Neuronal stem cell (in vitro differentiated cells): Measurements from ENCODE around the gene RIPOR2.

Experiments used
- DNase-seq: peaks from one replicate; pipeline ENCODE4 v3.0.0-alpha.2; 2013; ENCODE audit warnings: low spot score
- H2AFZ ChIP-seq: one replicate; pipeline ENCODE4 v1.6.1; 2013; ENCODE audit warnings: mild to moderate bottlenecking, low read length, inconsistent platforms
- H2AK5ac ChIP-seq: 2 replicates; pipeline ENCODE4 v1.6.1; 2013; ENCODE audit warnings: low read depth, mild to moderate bottlenecking, inconsistent platforms, low read length, moderate library complexity, mixed read lengths
- H2BK120ac ChIP-seq: 2 replicates; pipeline ENCODE4 v1.6.1; 2013; ENCODE audit warnings: low read depth, mild to moderate bottlenecking, inconsistent platforms, low read length, moderate library complexity, mixed read lengths
- H2BK12ac ChIP-seq: one replicate; pipeline ENCODE4 v1.6.1; 2013; ENCODE audit warnings: low read length, inconsistent platforms
- H2BK15ac ChIP-seq: 2 replicates; pipeline ENCODE4 v1.6.1; 2013; ENCODE audit warnings: mild to moderate bottlenecking, low read length, inconsistent platforms, mixed read lengths
- H2BK5ac ChIP-seq: one replicate; pipeline ENCODE4 v1.6.1; 2013; ENCODE audit warnings: inconsistent platforms, mild to moderate bottlenecking, low read length, moderate library complexity
- H3K14ac ChIP-seq: one replicate; pipeline ENCODE4 v1.6.1; 2013; ENCODE audit warnings: low read length, inconsistent platforms
- H3K18ac ChIP-seq: 2 replicates; pipeline ENCODE4 v1.6.1; 2013; ENCODE audit warnings: low read length, inconsistent platforms
- H3K23ac ChIP-seq: 2 replicates; pipeline ENCODE4 v1.6.1; 2013; ENCODE audit warnings: low read depth, mild to moderate bottlenecking, mixed read lengths, low read length, inconsistent platforms; ENCODE audit not compliant: poor library complexity
- H3K27ac ChIP-seq: replicated peaks from 3 replicates; pipeline ENCODE4 v1.5.1; 2013; ENCODE audit warnings: low read length, inconsistent platforms
- H3K27me3 ChIP-seq, 3 experiments: 2 replicates each; pipeline ENCODE4 v1.6.1; 2013; ENCODE audit warnings: low read length in 3 of 3, mild to moderate bottlenecking in 2 of 3, inconsistent platforms in 1 of 3, low read depth in 1 of 3, mixed read lengths in 1 of 3, moderate library complexity in 1 of 3; ENCODE audit not compliant: control insufficient read depth in 3 of 3, insufficient read depth in 3 of 3
- H3K36me3 ChIP-seq, 2 donors: replicated peaks in 1 of 2; 2 replicates each; pipeline ENCODE4 v1.6.1; 2013; ENCODE audit warnings: low read length in 2 of 2; ENCODE audit not compliant: control insufficient read depth in 2 of 2, insufficient read depth in 2 of 2
- H3K4ac ChIP-seq: 2 replicates; pipeline ENCODE4 v1.6.1; 2013; ENCODE audit warnings: inconsistent platforms, mild to moderate bottlenecking, low read length, moderate library complexity
- H3K4me1 ChIP-seq, 2 donors: 1 replicate in 1 of 2; 2 replicates in 1 of 2; pipeline ENCODE4 v1.6.1; 2013; ENCODE audit warnings: low read length in 2 of 2, low read depth in 1 of 2; ENCODE audit not compliant: control insufficient read depth in 2 of 2, insufficient read depth in 1 of 2
- H3K4me2 ChIP-seq: one replicate; pipeline ENCODE4 v1.6.1; 2013; ENCODE audit warnings: mild to moderate bottlenecking, low read length, inconsistent platforms; ENCODE audit not compliant: insufficient read depth, poor library complexity, severe bottlenecking
- H3K4me3 ChIP-seq, 2 donors: 2 replicates each; pipeline ENCODE4 v1.5.1; 2013; ENCODE audit warnings: low read length in 2 of 2, mild to moderate bottlenecking in 2 of 2, inconsistent platforms in 1 of 2, moderate library complexity in 1 of 2
- H3K79me1 ChIP-seq: one replicate; pipeline ENCODE4 v1.6.1; 2013; ENCODE audit warnings: low read depth, mild to moderate bottlenecking, inconsistent platforms, low read length, moderate library complexity
- H3K9ac ChIP-seq: one replicate; pipeline ENCODE4 v1.6.1; 2013; ENCODE audit warnings: mild to moderate bottlenecking, low read depth, low read length, inconsistent platforms; ENCODE audit not compliant: poor library complexity
- H3K9me3 ChIP-seq, 2 donors: replicated peaks in 1 of 2; 2 replicates each; pipeline versions ENCODE3 to v1.6.1; 2013; ENCODE audit warnings: low read length in 2 of 2, mild to moderate bottlenecking in 2 of 2, inconsistent platforms in 1 of 2, low read depth in 1 of 2, mixed read lengths in 1 of 2, moderate library complexity in 1 of 2; ENCODE audit not compliant: control insufficient read depth in 2 of 2, insufficient read depth in 1 of 2
- H4K8ac ChIP-seq: one replicate; pipeline ENCODE4 v1.6.1; 2013; ENCODE audit warnings: low read depth, mild to moderate bottlenecking, inconsistent platforms, low read length, moderate library complexity
- H4K91ac ChIP-seq: one replicate; pipeline ENCODE4 v1.6.1; 2013; ENCODE audit warnings: low read length, low read depth, mild to moderate bottlenecking, inconsistent platforms; ENCODE audit not compliant: poor library complexity
- WGBS, 2 donors: extraction: QIAGEN DNeasy Blood & Tissue Kit; methylation state at CpG; one replicate each; pipeline ENCODE4 v1.1.7; 2013; ENCODE audit warnings: missing lambda C conversion rate in 2 of 2, mixed read lengths in 1 of 2; ENCODE audit not compliant: insufficient read length in 2 of 2, insufficient replicate concordance in 1 of 2; ENCODE audit errors: extremely low coverage in 2 of 2; 5-methylcytosine and 5-hydroxymethylcytosine counted together

RIPOR2 gene

DNA sequence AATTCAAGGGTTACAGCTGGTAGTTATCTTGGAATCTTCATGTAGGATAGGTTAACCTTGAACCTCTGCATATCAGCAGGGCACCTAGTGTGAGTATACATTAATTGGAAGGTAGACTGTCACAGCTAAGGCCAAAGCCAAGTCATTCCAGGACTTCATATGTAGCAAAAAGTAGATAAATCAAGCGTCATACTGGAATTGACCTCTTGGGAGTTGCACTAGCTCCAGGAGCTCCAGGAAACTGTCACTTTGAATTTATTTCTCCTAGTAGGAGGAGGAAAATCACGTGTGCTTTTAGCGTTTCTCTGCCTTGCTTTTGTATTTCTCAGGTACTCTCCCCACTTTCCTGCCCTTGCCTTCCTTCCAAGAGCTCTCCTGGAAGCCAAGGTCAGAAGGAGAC, 30.3 kb downstream of the RIPOR2 start:
- peaks cover 0 to 5% of the 10 kb centered on the region in 2 donors for H3K9me3 ChIP-seq
- H3K4me1 ChIP-seq = peaks cover 20 to 30% of the 10 kb centered on the region in 2 donors
- no peak overlapping the region for H2AFZ ChIP-seq
- H3K27me3 ChIP-seq = peaks cover 0 to 8% (median 0%) of the 10 kb centered on the region in 3 experiments
- no peak overlapping the region for H2BK5ac ChIP-seq
- no peaks in the 10 kb centered on the region for H3K36me3 ChIP-seq
- no peak overlapping the region for H3K4me2 ChIP-seq
- H3K4me3 ChIP-seq = no peak overlapping the region
- DNase-seq = no peak
- no peak overlapping the region for H2BK12ac ChIP-seq
- H2BK120ac ChIP-seq = no peak overlapping the region
- H3K79me1 ChIP-seq = no peaks in the 10 kb centered on the region
- H2AK5ac ChIP-seq = no peak overlapping the region
- no peak overlapping the region for H3K23ac ChIP-seq
- H3K14ac ChIP-seq = no peak overlapping the region
- H4K91ac ChIP-seq = no peak overlapping the region
- no peak overlapping the region for H3K9ac ChIP-seq
- H3K18ac ChIP-seq = no peak overlapping the region
- H3K27ac ChIP-seq = no peak overlapping the region
- no peak overlapping the region for H2BK15ac ChIP-seq
- H3K4ac ChIP-seq = no peak overlapping the region
- no peak overlapping the region for H4K8ac ChIP-seq
- WGBS, 2 donors = no CpG with 5 or more reads among the region's 3 CpGs

DNA sequence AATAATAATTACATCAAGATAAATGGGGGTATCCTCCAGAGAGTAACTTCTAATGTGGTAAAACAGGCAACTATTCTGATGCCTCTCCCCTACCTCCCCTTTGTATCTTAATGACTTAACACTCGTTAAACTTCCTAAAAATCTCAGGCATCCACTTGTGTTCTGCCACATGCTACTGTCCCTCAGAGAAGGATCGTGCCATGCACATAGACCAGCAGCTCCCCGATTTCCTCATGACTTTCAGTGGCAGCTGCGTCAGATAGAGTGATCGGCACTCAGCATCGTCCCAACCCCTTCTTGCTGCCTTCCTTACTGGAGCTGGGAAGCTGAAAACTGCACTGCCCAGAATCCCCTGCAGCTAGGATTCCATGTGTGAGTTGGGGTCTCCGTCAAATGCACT, 32.1 kb downstream of the RIPOR2 start:
- Histone ChIP-seq H2BK120ac (no peak overlapping the region), H3K4ac (no peak overlapping the region), H3K23ac (no peak overlapping the region), H4K91ac (no peak overlapping the region), H3K79me1 (no peaks in the 10 kb centered on the region), H2AFZ (no peak overlapping the region), H2AK5ac (no peak overlapping the region), H3K18ac (no peak overlapping the region), H3K27ac (no peak overlapping the region), H3K4me1 (peaks cover 9 to 14% of the 10 kb centered on the region in 2 donors), H3K4me2 (no peak overlapping the region), H3K14ac (no peak overlapping the region), H3K9ac (no peak overlapping the region), H3K4me3 (no peak overlapping the region), H2BK5ac (no peak overlapping the region), H3K27me3 (no peaks in the 10 kb centered on the region), H3K9me3 (peaks cover 0 to 5% of the 10 kb centered on the region in 2 donors), H2BK15ac (no peak overlapping the region), H3K36me3 (no peaks in the 10 kb centered on the region), H4K8ac (no peak overlapping the region), H2BK12ac (no peak overlapping the region)
- no peak for DNase-seq
- no CpG with 5 or more reads among the region's 7 CpGs for WGBS, 2 donors

DNA sequence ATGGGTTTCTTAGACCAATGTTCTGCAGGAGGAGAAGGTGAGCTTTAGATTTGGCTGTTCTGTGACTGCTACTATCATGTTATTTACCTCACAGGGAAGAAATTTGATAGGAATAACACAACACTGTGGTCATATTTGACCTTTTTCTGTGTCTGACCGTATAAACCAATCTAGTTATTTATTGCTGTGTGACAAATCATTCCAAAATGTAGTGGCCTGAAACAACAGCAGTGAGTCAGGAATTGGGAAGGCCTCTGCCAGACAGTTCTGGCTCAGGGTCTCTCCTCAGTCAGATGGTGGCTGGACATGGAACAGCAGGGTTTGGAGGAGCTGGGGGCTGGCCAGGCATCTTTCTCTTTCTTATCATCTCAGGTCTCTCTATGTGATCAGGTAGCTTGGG, 33.0 kb downstream of the RIPOR2 start:
- Histone ChIP-seq H3K9ac (no peak overlapping the region), H3K14ac (no peak overlapping the region), H4K91ac (no peak overlapping the region), H3K4me3 (no peak overlapping the region), H3K4ac (no peak overlapping the region), H3K27ac (no peak overlapping the region), H3K9me3 (peaks cover 0 to 5% of the 10 kb centered on the region in 2 donors), H2BK15ac (no peak overlapping the region), H2AK5ac (no peak overlapping the region), H4K8ac (no peak overlapping the region), H2BK120ac (no peak overlapping the region), H3K18ac (no peak overlapping the region), H2BK12ac (no peak overlapping the region), H3K79me1 (no peaks in the 10 kb centered on the region), H3K36me3 (no peaks in the 10 kb centered on the region), H3K4me1 (peaks cover 4 to 6% of the 10 kb centered on the region in 2 donors), H2AFZ (no peak overlapping the region), H3K23ac (no peak overlapping the region), H3K27me3 (no peaks in the 10 kb centered on the region), H3K4me2 (no peak overlapping the region), H2BK5ac (no peak overlapping the region)
- no CpG with 5 or more reads among the region's 1 CpG for WGBS, 2 donors
- DNase-seq = no peak

DNA sequence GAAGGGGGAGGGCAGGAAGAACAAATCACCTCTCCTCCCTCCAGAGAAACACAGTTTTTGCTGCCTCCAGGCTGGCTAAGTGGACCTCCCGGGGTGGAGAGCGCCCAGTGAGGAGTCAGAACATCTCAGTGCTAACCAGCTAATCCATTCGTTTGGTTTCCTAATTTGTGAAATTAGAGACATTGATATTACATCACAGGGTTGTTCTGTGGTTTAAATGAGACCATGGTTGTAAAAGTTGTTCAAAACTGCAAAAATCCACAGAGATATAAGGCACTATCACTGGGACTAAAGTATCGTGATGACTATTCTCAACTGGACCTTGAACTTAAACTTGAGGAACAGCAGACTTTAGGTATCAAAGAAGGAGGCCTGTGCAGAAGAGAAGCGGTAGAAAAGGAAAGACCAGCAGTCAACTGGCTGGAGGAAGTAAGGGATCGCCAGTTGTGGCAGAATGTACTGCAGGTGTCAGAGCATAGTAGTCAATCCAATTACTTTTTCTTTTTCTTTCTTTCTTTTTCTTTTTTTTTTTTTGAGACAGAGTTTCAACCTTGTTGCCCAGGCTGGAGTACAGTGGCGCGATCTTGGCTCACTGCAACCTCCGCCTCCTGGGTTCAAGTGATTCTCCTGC, 33.9 kb downstream of the RIPOR2 start:
- Histone ChIP-seq H3K4me1 (peaks cover 2 to 3% of the 10 kb centered on the region in 2 donors), H3K23ac (no peak overlapping the region), H3K79me1 (no peaks in the 10 kb centered on the region), H3K4ac (no peak overlapping the region), H2BK15ac (no peak overlapping the region), H2AK5ac (no peak overlapping the region), H4K91ac (no peak overlapping the region), H3K9ac (no peak overlapping the region), H4K8ac (no peak overlapping the region), H3K14ac (no peak overlapping the region), H3K27ac (no peak overlapping the region), H3K9me3 (peaks cover 0 to 5% of the 10 kb centered on the region in 2 donors), H2BK120ac (no peak overlapping the region), H2BK5ac (no peak overlapping the region), H3K36me3 (no peaks in the 10 kb centered on the region), H3K4me2 (no peak overlapping the region), H3K18ac (no peak overlapping the region), H3K4me3 (no peak overlapping the region), H2BK12ac (no peak overlapping the region), H3K27me3 (no peaks in the 10 kb centered on the region), H2AFZ (no peak overlapping the region)
- no peak for DNase-seq
- WGBS, 2 donors = no CpG with 5 or more reads among the region's 9 CpGs
